ENCODE results near the gene XIAP.

The XIAP gene

DNA sequence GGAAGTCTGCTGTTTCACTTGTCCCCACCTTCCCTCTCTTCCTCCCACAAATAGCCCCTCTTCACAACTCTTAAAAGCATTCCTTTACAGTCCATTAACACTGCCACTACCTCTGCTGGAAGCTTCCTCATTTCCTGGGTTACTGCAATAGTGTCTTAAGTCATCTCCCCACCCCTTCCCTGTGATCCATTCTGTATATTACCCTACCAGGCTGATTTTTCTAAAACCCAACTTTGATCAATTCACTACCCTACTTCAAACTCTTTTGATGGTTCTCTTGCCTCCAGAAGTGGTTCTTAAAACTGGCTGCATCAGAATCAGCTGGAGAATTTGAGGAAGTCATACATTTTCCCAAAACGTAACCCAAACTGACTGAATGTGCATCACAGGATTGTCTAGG is 8.8 kb upstream of the XIAP start:
- TF ChIP-seq, protein P1, sequence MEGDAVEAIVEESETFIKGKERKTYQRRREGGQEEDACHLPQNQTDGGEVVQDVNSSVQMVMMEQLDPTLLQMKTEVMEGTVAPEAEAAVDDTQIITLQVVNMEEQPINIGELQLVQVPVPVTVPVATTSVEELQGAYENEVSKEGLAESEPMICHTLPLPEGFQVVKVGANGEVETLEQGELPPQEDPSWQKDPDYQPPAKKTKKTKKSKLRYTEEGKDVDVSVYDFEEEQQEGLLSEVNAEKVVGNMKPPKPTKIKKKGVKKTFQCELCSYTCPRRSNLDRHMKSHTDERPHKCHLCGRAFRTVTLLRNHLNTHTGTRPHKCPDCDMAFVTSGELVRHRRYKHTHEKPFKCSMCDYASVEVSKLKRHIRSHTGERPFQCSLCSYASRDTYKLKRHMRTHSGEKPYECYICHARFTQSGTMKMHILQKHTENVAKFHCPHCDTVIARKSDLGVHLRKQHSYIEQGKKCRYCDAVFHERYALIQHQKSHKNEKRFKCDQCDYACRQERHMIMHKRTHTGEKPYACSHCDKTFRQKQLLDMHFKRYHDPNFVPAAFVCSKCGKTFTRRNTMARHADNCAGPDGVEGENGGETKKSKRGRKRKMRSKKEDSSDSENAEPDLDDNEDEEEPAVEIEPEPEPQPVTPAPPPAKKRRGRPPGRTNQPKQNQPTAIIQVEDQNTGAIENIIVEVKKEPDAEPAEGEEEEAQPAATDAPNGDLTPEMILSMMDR (IDR thresholded peaks at IDR 0.05; ENCODE audit: low read depth, low read length, missing control alignments): no peak
- DNase-seq (ENCODE audit: low read depth): no peak
- no peak overlapping the region for H3K4me3 ChIP-seq (ENCODE audit: low read depth, low read length)

DNA sequence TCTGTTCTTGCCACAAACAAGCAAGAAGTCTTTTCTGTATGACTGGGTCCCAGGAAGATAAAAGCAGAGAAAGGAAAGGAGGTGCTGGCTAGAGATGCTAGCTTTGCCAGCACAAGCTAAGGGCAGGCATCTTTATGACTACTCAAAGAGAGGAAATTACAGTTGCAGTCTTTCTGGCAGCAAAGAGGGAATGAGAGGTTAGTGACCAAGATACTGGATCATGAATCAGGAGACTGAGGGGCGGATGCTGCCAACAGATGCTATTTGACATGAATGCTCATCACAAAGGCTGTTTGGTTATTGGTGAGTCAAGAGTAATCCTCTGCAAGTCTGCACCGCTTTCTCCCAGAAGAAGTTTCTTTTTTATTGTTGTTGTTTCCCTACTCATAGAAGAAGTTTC is 5.5 kb upstream of the XIAP start:
- H3K4me3 ChIP-seq (ENCODE audit: low read depth, low read length): no peak overlapping the region
- TF ChIP-seq, protein P1 (IDR thresholded peaks at IDR 0.05; ENCODE audit: low read depth, low read length, missing control alignments): no peak
- DNase-seq (ENCODE audit: low read depth): no peak

DNA sequence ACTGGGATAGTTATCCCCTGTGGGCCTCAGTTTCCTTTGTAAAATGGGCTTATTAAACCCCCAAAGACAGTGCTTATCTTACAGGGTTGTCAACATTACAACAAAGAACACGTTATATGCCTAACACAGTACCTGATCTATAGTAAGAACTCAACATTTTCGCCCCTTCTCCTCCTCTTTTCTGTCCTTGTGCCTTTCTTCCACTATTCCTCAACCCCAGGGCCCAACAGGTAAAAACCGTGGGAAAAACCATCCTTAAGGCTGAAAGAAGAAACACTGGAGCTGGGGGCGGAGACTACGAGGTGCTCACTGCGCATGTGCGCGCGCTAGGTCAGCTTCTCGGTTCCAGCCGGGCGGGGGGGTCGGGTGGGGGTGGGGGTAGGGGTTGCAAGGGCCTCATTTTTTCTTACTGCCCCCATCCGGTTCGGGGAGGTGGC is 426 bp upstream of the XIAP start:
- no peak for DNase-seq (ENCODE audit: low read depth)
- TF ChIP-seq, protein P1 (IDR thresholded peaks at IDR 0.05; ENCODE audit: low read depth, low read length, missing control alignments): no peak
- H3K4me3 ChIP-seq (ENCODE audit: low read depth, low read length): peak overlapping the region; percentile 79

- H3K4me3 ChIP-seq (ENCODE audit: low read depth, low read length): peak overlapping the region; percentile 79
- TF ChIP-seq, protein P1 (IDR thresholded peaks at IDR 0.05; ENCODE audit: low read depth, low read length, missing control alignments): no peak
- no peak for DNase-seq (ENCODE audit: low read depth)
Observed at GRCh38 chrX:123860983-123861382, 1.1 kb downstream of the XIAP start.

GRCh38 chrX:123869488-123869887 is 9.6 kb downstream of the XIAP start:
- TF ChIP-seq, protein P1 (IDR thresholded peaks at IDR 0.05; ENCODE audit: low read depth, low read length, missing control alignments): no peak
- no peak overlapping the region for H3K4me3 ChIP-seq (ENCODE audit: low read depth, low read length)
- no peak for DNase-seq (ENCODE audit: low read depth)

GRCh38 chrX:123871309-123871708 is 11.5 kb downstream of the XIAP start:
- TF ChIP-seq, protein P1 (IDR thresholded peaks at IDR 0.05; ENCODE audit: low read depth, low read length, missing control alignments): no peak
- no peak overlapping the region for H3K4me3 ChIP-seq (ENCODE audit: low read depth, low read length)
- DNase-seq (ENCODE audit: low read depth): no peak

GRCh38 chrX:123873956-123874355 is 14.1 kb downstream of the XIAP start:
- no peak for DNase-seq (ENCODE audit: low read depth)
- TF ChIP-seq, protein P1 (IDR thresholded peaks at IDR 0.05; ENCODE audit: low read depth, low read length, missing control alignments): no peak
- no peak overlapping the region for H3K4me3 ChIP-seq (ENCODE audit: low read depth, low read length)

Data from GM12864 (cell line).